ENCODE measurements around the gene CTIF.

The CTIF gene

DNA sequence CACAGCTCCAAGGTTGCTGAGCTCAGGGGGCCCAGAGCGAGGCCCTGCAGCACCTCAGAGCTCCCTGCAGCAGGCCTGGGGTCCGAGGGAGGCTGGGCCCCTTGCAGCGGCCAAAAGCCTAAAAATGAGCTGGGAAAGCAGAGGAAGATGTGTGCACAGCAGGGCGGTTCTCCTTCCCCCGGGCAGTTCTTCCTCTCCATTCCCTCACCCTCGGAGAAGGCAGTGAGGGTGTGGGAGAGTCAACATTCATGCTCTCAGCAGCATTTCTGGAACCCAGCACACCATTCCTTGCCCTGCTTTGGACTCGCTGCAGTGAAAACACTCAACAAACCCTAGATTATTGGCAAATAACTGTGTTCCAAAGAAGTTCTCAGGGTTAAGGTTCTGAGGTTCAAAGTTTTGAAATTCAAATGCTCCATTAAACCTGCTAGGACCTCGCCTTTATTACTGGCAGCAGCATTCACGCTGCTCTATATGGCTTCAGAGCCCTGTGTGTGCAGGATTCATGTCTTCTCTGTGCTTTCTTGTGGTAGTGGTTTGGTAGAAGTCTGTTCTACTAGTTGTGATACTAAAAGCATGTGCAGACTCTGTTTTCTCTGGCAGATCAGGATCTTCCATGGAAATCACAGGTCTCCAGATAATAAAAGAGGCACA lies 79.1 kb downstream of the CTIF start:
- Histone ChIP-seq H3K27me3 (ENCODE audit: control insufficient read depth in 1 of 2, insufficient read depth in 2 of 2, low read length in 2 of 2) (no peaks in the 10 kb centered on the region), H3K9ac (ENCODE audit: low read depth in 1 of 2, low read length in 2 of 2) (no peak overlapping the region), H3K27ac (ENCODE audit: low read depth, low read length) (no peak overlapping the region), H3K36me3 (ENCODE audit: control insufficient read depth in 1 of 2, insufficient read depth in 2 of 2, low read length in 2 of 2) (peaks cover 3 to 8% of the 10 kb centered on the region in 2 donors), H3K4me1 (ENCODE audit: control insufficient read depth in 1 of 2, insufficient read depth in 2 of 2, low read length in 2 of 2) (peaks cover 7 to 13% of the 10 kb centered on the region in 2 donors), H3K9me3 (ENCODE audit: control insufficient read depth in 1 of 2, low read length in 2 of 2) (no peaks in the 10 kb centered on the region), H3K4me3 (ENCODE audit: low read depth in 1 of 2, low read length in 2 of 2) (no peak overlapping the region)

DNA sequence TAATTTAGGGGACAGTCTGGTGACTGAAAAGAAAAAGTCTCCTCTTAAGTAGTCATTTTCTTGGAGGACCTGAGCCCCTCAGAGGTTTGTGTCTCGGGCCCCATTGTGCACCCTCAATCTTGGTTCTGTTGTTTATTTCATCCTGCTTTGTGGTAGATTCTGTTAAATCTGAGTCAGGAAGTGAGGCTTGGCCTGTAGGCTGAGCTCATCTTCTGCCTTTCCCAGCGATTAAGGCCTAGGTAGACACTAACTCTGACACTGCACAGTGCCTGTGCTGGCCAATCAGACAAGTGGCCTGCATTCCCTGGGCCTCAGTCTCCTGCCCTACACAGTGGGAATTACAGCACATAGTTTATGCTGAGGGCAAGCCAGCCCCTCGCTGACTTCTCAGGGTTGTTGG lies 80.2 kb downstream of the CTIF start:
- no peaks in the 10 kb centered on the region for H3K27me3 ChIP-seq (ENCODE audit: control insufficient read depth in 1 of 2, insufficient read depth in 2 of 2, low read length in 2 of 2)
- H3K9ac ChIP-seq (ENCODE audit: low read depth in 1 of 2, low read length in 2 of 2) = no peak overlapping the region
- peaks cover 3 to 8% of the 10 kb centered on the region in 2 donors for H3K36me3 ChIP-seq (ENCODE audit: control insufficient read depth in 1 of 2, insufficient read depth in 2 of 2, low read length in 2 of 2)
- H3K4me1 ChIP-seq (ENCODE audit: control insufficient read depth in 1 of 2, insufficient read depth in 2 of 2, low read length in 2 of 2) = peaks cover 7 to 13% of the 10 kb centered on the region in 2 donors
- H3K27ac ChIP-seq (ENCODE audit: low read depth, low read length) = no peak overlapping the region
- H3K4me3 ChIP-seq (ENCODE audit: low read depth in 1 of 2, low read length in 2 of 2) = no peak overlapping the region
- no peaks in the 10 kb centered on the region for H3K9me3 ChIP-seq (ENCODE audit: control insufficient read depth in 1 of 2, low read length in 2 of 2)

GRCh38 chr18:48619501-48619900 lies 80.7 kb downstream of the CTIF start:
- H3K4me3 ChIP-seq (ENCODE audit: low read depth in 1 of 2, low read length in 2 of 2) = no peak overlapping the region
- H3K27ac ChIP-seq (ENCODE audit: low read depth, low read length) = no peak overlapping the region
- peaks cover 3 to 8% of the 10 kb centered on the region in 2 donors for H3K36me3 ChIP-seq (ENCODE audit: control insufficient read depth in 1 of 2, insufficient read depth in 2 of 2, low read length in 2 of 2)
- H3K9ac ChIP-seq (ENCODE audit: low read depth in 1 of 2, low read length in 2 of 2) = no peak overlapping the region
- no peaks in the 10 kb centered on the region for H3K9me3 ChIP-seq (ENCODE audit: control insufficient read depth in 1 of 2, low read length in 2 of 2)
- peaks cover 7 to 13% of the 10 kb centered on the region in 2 donors for H3K4me1 ChIP-seq (ENCODE audit: control insufficient read depth in 1 of 2, insufficient read depth in 2 of 2, low read length in 2 of 2)
- no peaks in the 10 kb centered on the region for H3K27me3 ChIP-seq (ENCODE audit: control insufficient read depth in 1 of 2, insufficient read depth in 2 of 2, low read length in 2 of 2)

- no peak overlapping the region for H3K4me3 ChIP-seq (ENCODE audit: low read depth in 1 of 2, low read length in 2 of 2)
- H3K27me3 ChIP-seq (ENCODE audit: control insufficient read depth in 1 of 2, insufficient read depth in 2 of 2, low read length in 2 of 2) = no peaks in the 10 kb centered on the region
- H3K36me3 ChIP-seq (ENCODE audit: control insufficient read depth in 1 of 2, insufficient read depth in 2 of 2, low read length in 2 of 2) = peaks cover 3 to 8% of the 10 kb centered on the region in 2 donors
- no peak overlapping the region for H3K9ac ChIP-seq (ENCODE audit: low read depth in 1 of 2, low read length in 2 of 2)
- no peak overlapping the region for H3K27ac ChIP-seq (ENCODE audit: low read depth, low read length)
- H3K4me1 ChIP-seq (ENCODE audit: control insufficient read depth in 1 of 2, insufficient read depth in 2 of 2, low read length in 2 of 2) = peaks cover 7 to 13% of the 10 kb centered on the region in 2 donors
- H3K9me3 ChIP-seq (ENCODE audit: control insufficient read depth in 1 of 2, low read length in 2 of 2) = no peaks in the 10 kb centered on the region
Observed at GRCh38 chr18:48620071-48620470, 81.2 kb downstream of the CTIF start.

DNA sequence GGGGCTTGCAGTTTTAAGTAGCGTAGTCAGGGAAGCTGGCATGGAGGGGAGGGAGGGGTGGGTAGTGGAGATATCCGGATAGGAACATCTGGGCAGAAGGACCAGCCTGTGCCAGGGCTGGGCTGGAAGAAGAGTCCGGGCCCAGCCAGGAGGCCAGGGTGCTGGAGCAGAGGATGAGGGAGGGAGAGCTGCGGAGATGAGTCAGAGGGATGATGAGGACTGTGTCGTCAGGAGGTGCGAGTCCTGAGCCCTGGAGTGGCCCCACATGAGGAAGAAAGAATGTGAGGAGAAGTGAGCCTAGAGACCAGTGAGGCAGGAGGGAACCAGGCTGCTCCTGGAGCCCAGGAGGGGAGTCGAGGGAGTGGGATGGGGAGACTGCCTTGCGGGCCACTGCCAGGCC lies 82.4 kb downstream of the CTIF start:
- Histone ChIP-seq H3K4me3 (ENCODE audit: low read depth in 1 of 2, low read length in 2 of 2) (no peak overlapping the region), H3K27ac (ENCODE audit: low read depth, low read length) (no peak overlapping the region), H3K4me1 (ENCODE audit: control insufficient read depth in 1 of 2, insufficient read depth in 2 of 2, low read length in 2 of 2) (peaks cover 0 to 3% of the 10 kb centered on the region in 2 donors), H3K27me3 (ENCODE audit: control insufficient read depth in 1 of 2, insufficient read depth in 2 of 2, low read length in 2 of 2) (no peaks in the 10 kb centered on the region), H3K9me3 (ENCODE audit: control insufficient read depth in 1 of 2, low read length in 2 of 2) (no peaks in the 10 kb centered on the region), H3K9ac (ENCODE audit: low read depth in 1 of 2, low read length in 2 of 2) (no peak overlapping the region), H3K36me3 (ENCODE audit: control insufficient read depth in 1 of 2, insufficient read depth in 2 of 2, low read length in 2 of 2) (peaks cover 3 to 8% of the 10 kb centered on the region in 2 donors)

GRCh38 chr18:48621815-48622555 lies 83.2 kb downstream of the CTIF start:
- no peaks in the 10 kb centered on the region for H3K4me1 ChIP-seq (ENCODE audit: control insufficient read depth in 1 of 2, insufficient read depth in 2 of 2, low read length in 2 of 2)
- peaks cover 3 to 8% of the 10 kb centered on the region in 2 donors for H3K36me3 ChIP-seq (ENCODE audit: control insufficient read depth in 1 of 2, insufficient read depth in 2 of 2, low read length in 2 of 2)
- no peak overlapping the region for H3K4me3 ChIP-seq (ENCODE audit: low read depth in 1 of 2, low read length in 2 of 2)
- H3K9me3 ChIP-seq (ENCODE audit: control insufficient read depth in 1 of 2, low read length in 2 of 2) = no peaks in the 10 kb centered on the region
- H3K9ac ChIP-seq (ENCODE audit: low read depth in 1 of 2, low read length in 2 of 2) = no peak overlapping the region
- H3K27ac ChIP-seq (ENCODE audit: low read depth, low read length) = no peak overlapping the region
- no peaks in the 10 kb centered on the region for H3K27me3 ChIP-seq (ENCODE audit: control insufficient read depth in 1 of 2, insufficient read depth in 2 of 2, low read length in 2 of 2)

- no peak overlapping the region for H3K9ac ChIP-seq (ENCODE audit: low read depth in 1 of 2, low read length in 2 of 2)
- H3K9me3 ChIP-seq (ENCODE audit: control insufficient read depth in 1 of 2, low read length in 2 of 2) = no peaks in the 10 kb centered on the region
- no peak overlapping the region for H3K4me3 ChIP-seq (ENCODE audit: low read depth in 1 of 2, low read length in 2 of 2)
- H3K27me3 ChIP-seq (ENCODE audit: control insufficient read depth in 1 of 2, insufficient read depth in 2 of 2, low read length in 2 of 2) = no peaks in the 10 kb centered on the region
- no peaks in the 10 kb centered on the region for H3K4me1 ChIP-seq (ENCODE audit: control insufficient read depth in 1 of 2, insufficient read depth in 2 of 2, low read length in 2 of 2)
- no peak overlapping the region for H3K27ac ChIP-seq (ENCODE audit: low read depth, low read length)
- H3K36me3 ChIP-seq (ENCODE audit: control insufficient read depth in 1 of 2, insufficient read depth in 2 of 2, low read length in 2 of 2) = peaks cover 3 to 8% of the 10 kb centered on the region in 2 donors
Observed at GRCh38 chr18:48622911-48623431, 84.1 kb downstream of the CTIF start.

GRCh38 chr18:48623468-48624235 lies 84.8 kb downstream of the CTIF start:
- Histone ChIP-seq H3K9me3 (ENCODE audit: control insufficient read depth in 1 of 2, low read length in 2 of 2) (no peaks in the 10 kb centered on the region), H3K36me3 (ENCODE audit: control insufficient read depth in 1 of 2, insufficient read depth in 2 of 2, low read length in 2 of 2) (peaks cover 4 to 12% of the 10 kb centered on the region in 2 donors), H3K27ac (ENCODE audit: low read depth, low read length) (no peak overlapping the region), H3K4me3 (ENCODE audit: low read depth in 1 of 2, low read length in 2 of 2) (no peak overlapping the region), H3K27me3 (ENCODE audit: control insufficient read depth in 1 of 2, insufficient read depth in 2 of 2, low read length in 2 of 2) (no peaks in the 10 kb centered on the region), H3K9ac (ENCODE audit: low read depth in 1 of 2, low read length in 2 of 2) (no peak overlapping the region), H3K4me1 (ENCODE audit: control insufficient read depth in 1 of 2, insufficient read depth in 2 of 2, low read length in 2 of 2) (no peaks in the 10 kb centered on the region)

DNA sequence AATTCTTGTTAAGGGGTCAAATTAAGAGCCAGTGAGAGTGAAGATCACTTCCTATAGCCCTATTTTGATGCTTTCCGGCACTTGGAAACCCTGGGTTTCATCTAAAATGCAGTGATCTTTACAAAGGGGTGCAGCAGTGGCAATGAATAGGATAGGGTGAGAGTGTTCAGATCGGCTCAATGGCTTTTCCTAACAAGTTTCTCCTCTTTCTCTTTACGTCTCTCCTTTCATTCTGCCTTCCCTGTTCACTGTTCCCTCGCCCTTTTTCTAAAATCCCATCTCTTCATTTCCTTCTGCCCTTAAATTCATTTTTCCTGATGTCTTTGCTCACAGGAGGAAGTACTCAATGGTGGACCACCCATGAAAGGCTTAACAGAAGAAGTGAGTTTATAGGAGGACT lies 86.0 kb downstream of the CTIF start:
- H3K9ac ChIP-seq (ENCODE audit: low read depth in 1 of 2, low read length in 2 of 2) = no peak overlapping the region
- no peaks in the 10 kb centered on the region for H3K9me3 ChIP-seq (ENCODE audit: control insufficient read depth in 1 of 2, low read length in 2 of 2)
- H3K4me3 ChIP-seq (ENCODE audit: low read depth in 1 of 2, low read length in 2 of 2) = no peak overlapping the region
- no peak overlapping the region for H3K27ac ChIP-seq (ENCODE audit: low read depth, low read length)
- H3K4me1 ChIP-seq (ENCODE audit: control insufficient read depth in 1 of 2, insufficient read depth in 2 of 2, low read length in 2 of 2) = no peaks in the 10 kb centered on the region
- peaks cover 4 to 12% of the 10 kb centered on the region in 2 donors for H3K36me3 ChIP-seq (ENCODE audit: control insufficient read depth in 1 of 2, insufficient read depth in 2 of 2, low read length in 2 of 2)
- no peaks in the 10 kb centered on the region for H3K27me3 ChIP-seq (ENCODE audit: control insufficient read depth in 1 of 2, insufficient read depth in 2 of 2, low read length in 2 of 2)

GRCh38 chr18:48627216-48627615 lies 88.4 kb downstream of the CTIF start:
- Histone ChIP-seq H3K27me3 (ENCODE audit: control insufficient read depth in 1 of 2, insufficient read depth in 2 of 2, low read length in 2 of 2) (no peaks in the 10 kb centered on the region), H3K27ac (ENCODE audit: low read depth, low read length) (no peak overlapping the region), H3K9me3 (ENCODE audit: control insufficient read depth in 1 of 2, low read length in 2 of 2) (no peaks in the 10 kb centered on the region), H3K9ac (ENCODE audit: low read depth in 1 of 2, low read length in 2 of 2) (no peak overlapping the region), H3K4me3 (ENCODE audit: low read depth in 1 of 2, low read length in 2 of 2) (no peak overlapping the region), H3K36me3 (ENCODE audit: control insufficient read depth in 1 of 2, insufficient read depth in 2 of 2, low read length in 2 of 2) (peaks cover 4% of the 10 kb centered on the region in 2 donors), H3K4me1 (ENCODE audit: control insufficient read depth in 1 of 2, insufficient read depth in 2 of 2, low read length in 2 of 2) (no peaks in the 10 kb centered on the region)
